ENCODE results near the gene PAX8.

Gene PAX8

DNA sequence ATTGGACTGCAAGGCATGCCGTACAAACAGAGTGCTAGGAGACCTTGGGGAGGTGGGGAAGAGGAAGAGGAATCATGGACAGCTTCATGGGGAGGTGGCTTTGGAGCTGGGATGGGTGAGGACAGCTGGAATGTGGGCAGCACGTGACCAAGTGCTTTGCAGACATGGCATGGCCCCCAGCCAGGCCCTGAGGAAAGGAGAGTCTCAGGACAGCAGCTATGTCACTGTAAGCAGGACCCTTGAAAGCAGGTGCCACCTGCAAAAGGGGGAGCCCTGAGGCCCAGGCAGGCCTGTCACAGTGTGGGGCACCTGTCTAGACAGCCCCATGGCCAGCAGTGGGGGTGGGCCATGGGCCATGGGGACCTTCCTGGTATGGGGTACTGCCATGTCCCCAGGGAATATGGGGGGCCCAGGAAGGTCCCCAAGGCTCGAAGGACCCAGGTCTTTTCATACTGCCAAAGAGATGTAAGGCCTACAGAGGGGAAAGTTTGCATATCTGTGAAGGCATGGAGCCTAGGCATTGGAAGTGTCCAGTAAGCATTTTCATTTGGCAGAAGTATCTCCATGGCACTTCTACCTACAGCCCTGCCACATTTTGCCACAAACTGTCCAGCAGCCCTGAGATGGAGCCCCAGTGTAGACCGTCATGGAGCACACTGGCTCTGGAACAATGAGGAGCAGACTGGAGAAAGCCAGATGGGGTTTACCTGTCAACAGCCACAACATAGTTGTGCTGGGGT, 9.9 kb downstream of the PAX8 start:
- H3K4me1 ChIP-seq (ENCODE audit: control insufficient read depth, insufficient read depth, low read length) = no peaks in the 10 kb centered on the region
- H3K9me3 ChIP-seq (ENCODE audit: control insufficient read depth, insufficient read depth, low read depth, low read length) = no peaks in the 10 kb centered on the region
- H3K4me3 ChIP-seq (ENCODE audit: low read depth, low read length) = no peak overlapping the region
- TF ChIP-seq ZNF239 (tag by site-specific recombination; IDR thresholded peaks at IDR 0.05) (no peak), ZNF548 (tag by site-specific recombination; IDR thresholded peaks at IDR 0.05) (no peak), GFI1B (tag by site-specific recombination; IDR thresholded peaks at IDR 0.05) (no peak), ZEB2 (tag by site-specific recombination; IDR thresholded peaks at IDR 0.05) (no peak), ZNF169 (tag by site-specific recombination; IDR thresholded peaks at IDR 0.05) (no peak), ZNF426 (tag by site-specific recombination; IDR thresholded peaks at IDR 0.05) (no peak), ZNF558 (tag by site-specific recombination; IDR thresholded peaks at IDR 0.05) (no peak), ZFP37 (tag by site-specific recombination; IDR thresholded peaks at IDR 0.05) (no peak), ZNF335 (tag by site-specific recombination; conservative IDR thresholded peaks at IDR 0.05) (no peak), ZNF292 (tag by site-specific recombination; IDR thresholded peaks at IDR 0.05; ENCODE audit: borderline replicate concordance, low read depth) (no peak), SCRT1 (tag by site-specific recombination; IDR thresholded peaks at IDR 0.05; ENCODE audit: borderline replicate concordance) (no peak), ZNF514 (tag by site-specific recombination; IDR thresholded peaks at IDR 0.05) (no peak), ZNF76 (tag by site-specific recombination; IDR thresholded peaks at IDR 0.05; ENCODE audit: borderline replicate concordance, low read depth) (no peak)
- TF ChIP-seq, protein P1, sequence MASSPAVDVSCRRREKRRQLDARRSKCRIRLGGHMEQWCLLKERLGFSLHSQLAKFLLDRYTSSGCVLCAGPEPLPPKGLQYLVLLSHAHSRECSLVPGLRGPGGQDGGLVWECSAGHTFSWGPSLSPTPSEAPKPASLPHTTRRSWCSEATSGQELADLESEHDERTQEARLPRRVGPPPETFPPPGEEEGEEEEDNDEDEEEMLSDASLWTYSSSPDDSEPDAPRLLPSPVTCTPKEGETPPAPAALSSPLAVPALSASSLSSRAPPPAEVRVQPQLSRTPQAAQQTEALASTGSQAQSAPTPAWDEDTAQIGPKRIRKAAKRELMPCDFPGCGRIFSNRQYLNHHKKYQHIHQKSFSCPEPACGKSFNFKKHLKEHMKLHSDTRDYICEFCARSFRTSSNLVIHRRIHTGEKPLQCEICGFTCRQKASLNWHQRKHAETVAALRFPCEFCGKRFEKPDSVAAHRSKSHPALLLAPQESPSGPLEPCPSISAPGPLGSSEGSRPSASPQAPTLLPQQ (tag by site-specific recombination; IDR thresholded peaks at IDR 0.05) = no peak
- TF ChIP-seq, protein P2, sequence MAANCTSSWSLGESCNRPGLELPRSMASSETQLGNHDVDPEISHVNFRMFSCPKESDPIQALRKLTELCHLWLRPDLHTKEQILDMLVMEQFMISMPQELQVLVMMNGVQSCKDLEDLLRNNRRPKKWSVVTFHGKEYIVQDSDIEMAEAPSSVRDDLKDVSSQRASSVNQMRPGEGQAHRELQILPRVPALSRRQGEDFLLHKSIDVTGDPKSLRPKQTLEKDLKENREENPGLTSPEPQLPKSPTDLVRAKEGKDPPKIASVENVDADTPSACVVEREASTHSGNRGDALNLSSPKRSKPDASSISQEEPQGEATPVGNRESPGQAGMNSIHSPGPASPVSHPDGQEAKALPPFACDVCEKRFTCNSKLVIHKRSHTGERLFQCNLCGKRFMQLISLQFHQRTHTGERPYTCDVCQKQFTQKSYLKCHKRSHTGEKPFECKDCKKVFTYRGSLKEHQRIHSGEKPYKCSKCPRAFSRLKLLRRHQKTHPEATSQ (tag by site-specific recombination; IDR thresholded peaks at IDR 0.05) = no peak
- TF ChIP-seq, protein P3, sequence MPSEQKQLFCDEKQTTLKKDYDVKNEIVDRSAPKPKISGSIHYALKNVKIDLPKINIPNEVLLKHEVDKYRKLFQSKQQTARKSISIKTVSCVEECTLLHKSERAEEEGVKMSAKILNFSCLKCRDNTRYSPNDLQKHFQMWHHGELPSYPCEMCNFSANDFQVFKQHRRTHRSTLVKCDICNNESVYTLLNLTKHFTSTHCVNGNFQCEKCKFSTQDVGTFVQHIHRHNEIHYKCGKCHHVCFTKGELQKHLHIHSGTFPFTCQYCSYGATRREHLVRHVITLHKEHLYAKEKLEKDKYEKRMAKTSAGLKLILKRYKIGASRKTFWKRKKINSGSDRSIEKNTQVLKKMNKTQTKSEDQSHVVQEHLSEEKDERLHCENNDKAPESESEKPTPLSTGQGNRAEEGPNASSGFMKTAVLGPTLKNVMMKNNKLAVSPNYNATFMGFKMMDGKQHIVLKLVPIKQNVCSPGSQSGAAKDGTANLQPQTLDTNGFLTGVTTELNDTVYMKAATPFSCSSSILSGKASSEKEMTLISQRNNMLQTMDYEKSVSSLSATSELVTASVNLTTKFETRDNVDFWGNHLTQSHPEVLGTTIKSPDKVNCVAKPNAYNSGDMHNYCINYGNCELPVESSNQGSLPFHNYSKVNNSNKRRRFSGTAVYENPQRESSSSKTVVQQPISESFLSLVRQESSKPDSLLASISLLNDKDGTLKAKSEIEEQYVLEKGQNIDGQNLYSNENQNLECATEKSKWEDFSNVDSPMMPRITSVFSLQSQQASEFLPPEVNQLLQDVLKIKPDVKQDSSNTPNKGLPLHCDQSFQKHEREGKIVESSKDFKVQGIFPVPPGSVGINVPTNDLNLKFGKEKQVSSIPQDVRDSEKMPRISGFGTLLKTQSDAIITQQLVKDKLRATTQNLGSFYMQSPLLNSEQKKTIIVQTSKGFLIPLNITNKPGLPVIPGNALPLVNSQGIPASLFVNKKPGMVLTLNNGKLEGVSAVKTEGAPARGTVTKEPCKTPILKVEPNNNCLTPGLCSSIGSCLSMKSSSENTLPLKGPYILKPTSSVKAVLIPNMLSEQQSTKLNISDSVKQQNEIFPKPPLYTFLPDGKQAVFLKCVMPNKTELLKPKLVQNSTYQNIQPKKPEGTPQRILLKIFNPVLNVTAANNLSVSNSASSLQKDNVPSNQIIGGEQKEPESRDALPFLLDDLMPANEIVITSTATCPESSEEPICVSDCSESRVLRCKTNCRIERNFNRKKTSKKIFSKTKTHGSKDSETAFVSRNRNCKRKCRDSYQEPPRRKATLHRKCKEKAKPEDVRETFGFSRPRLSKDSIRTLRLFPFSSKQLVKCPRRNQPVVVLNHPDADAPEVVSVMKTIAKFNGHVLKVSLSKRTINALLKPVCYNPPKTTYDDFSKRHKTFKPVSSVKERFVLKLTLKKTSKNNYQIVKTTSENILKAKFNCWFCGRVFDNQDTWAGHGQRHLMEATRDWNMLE (tag by site-specific recombination; conservative IDR thresholded peaks at IDR 0.05; ENCODE audit: low read depth) = no peak
- H3K27ac ChIP-seq (ENCODE audit: extremely low read depth, low read depth, low read length) = no peak overlapping the region
- ChIA-PET CTCF (no interaction called here), POLR2A (no interaction called here)
- no peaks in the 10 kb centered on the region for H3K36me3 ChIP-seq (ENCODE audit: control insufficient read depth in 2 of 2, insufficient read depth in 1 of 2, low read length in 2 of 2)

DNA sequence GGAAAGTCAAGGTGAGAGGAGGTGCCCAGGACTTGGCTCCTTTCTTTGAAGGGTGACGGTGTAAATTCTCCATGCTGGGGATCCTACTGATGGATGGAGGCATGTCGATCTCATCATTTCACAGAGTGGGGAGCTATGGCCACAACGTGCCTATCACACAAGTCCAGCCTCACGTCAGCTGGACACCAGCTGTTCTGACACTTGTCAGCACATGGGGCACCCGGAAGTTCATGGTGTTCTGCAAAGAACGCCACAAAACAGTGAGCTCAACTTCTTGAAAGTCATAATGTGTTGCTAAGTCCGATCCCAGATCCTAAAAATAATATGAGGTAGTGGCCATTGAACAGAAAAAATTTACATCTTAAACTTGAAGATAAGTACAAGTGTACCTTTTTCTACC, 12.3 kb downstream of the PAX8 start:
- Histone ChIP-seq H3K4me1 (ENCODE audit: control insufficient read depth, insufficient read depth, low read length) (no peaks in the 10 kb centered on the region; the same call in 1 of the 2 replicates), H3K9me3 (ENCODE audit: control insufficient read depth, insufficient read depth, low read depth, low read length) (no peaks in the 10 kb centered on the region), H3K4me3 (ENCODE audit: low read depth, low read length) (no peak overlapping the region), H3K36me3 (ENCODE audit: control insufficient read depth in 2 of 2, insufficient read depth in 1 of 2, low read length in 2 of 2) (no peaks in the 10 kb centered on the region), H3K27ac (ENCODE audit: extremely low read depth, low read depth, low read length) (no peak overlapping the region)
- no peak for TF ChIP-seq OSR2 (tag by site-specific recombination; IDR thresholded peaks at IDR 0.05)
- TF ChIP-seq, protein P4, sequence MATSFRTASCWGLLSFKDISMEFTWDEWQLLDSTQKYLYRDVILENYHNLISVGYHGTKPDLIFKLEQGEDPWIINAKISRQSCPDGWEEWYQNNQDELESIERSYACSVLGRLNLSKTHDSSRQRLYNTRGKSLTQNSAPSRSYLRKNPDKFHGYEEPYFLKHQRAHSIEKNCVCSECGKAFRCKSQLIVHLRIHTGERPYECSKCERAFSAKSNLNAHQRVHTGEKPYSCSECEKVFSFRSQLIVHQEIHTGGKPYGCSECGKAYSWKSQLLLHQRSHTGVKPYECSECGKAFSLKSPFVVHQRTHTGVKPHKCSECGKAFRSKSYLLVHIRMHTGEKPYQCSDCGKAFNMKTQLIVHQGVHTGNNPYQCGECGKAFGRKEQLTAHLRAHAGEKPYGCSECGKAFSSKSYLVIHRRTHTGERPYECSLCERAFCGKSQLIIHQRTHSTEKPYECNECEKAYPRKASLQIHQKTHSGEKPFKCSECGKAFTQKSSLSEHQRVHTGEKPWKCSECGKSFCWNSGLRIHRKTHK (tag by site-specific recombination; IDR thresholded peaks at IDR 0.05) = no peak
- TF ChIP-seq, protein P5, sequence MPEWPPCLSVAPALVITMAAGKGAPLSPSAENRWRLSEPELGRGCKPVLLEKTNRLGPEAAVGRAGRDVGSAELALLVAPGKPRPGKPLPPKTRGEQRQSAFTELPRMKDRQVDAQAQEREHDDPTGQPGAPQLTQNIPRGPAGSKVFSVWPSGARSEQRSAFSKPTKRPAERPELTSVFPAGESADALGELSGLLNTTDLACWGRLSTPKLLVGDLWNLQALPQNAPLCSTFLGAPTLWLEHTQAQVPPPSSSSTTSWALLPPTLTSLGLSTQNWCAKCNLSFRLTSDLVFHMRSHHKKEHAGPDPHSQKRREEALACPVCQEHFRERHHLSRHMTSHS (tag by site-specific recombination; IDR thresholded peaks at IDR 0.05) = no peak
- TF ChIP-seq ZBTB8A (tag by site-specific recombination; IDR thresholded peaks at IDR 0.05) = no peak
- CTCF ChIA-PET = interaction anchor here (1.5 kb wide), 1 partner anchor 129 kb away, joined by 3 read pairs; no protein-coding TSS in a partner anchor
- POLR2A ChIA-PET = no interaction called here
